ENCODE measurements around the gene RPP30.

The RPP30 gene

GRCh38 chr10:90916392-90917237 is 44.8 kb downstream of the RPP30 start:
- TF ChIP-seq, protein P1, sequence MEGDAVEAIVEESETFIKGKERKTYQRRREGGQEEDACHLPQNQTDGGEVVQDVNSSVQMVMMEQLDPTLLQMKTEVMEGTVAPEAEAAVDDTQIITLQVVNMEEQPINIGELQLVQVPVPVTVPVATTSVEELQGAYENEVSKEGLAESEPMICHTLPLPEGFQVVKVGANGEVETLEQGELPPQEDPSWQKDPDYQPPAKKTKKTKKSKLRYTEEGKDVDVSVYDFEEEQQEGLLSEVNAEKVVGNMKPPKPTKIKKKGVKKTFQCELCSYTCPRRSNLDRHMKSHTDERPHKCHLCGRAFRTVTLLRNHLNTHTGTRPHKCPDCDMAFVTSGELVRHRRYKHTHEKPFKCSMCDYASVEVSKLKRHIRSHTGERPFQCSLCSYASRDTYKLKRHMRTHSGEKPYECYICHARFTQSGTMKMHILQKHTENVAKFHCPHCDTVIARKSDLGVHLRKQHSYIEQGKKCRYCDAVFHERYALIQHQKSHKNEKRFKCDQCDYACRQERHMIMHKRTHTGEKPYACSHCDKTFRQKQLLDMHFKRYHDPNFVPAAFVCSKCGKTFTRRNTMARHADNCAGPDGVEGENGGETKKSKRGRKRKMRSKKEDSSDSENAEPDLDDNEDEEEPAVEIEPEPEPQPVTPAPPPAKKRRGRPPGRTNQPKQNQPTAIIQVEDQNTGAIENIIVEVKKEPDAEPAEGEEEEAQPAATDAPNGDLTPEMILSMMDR (conservative IDR thresholded peaks at IDR 0.05; ENCODE audit: low read depth, low read length), result no peak
- no peak overlapping the region for H3K4me3 ChIP-seq (ENCODE audit: low read depth, low read length)
- no peak for DNase-seq (ENCODE audit: low read depth)

DNA sequence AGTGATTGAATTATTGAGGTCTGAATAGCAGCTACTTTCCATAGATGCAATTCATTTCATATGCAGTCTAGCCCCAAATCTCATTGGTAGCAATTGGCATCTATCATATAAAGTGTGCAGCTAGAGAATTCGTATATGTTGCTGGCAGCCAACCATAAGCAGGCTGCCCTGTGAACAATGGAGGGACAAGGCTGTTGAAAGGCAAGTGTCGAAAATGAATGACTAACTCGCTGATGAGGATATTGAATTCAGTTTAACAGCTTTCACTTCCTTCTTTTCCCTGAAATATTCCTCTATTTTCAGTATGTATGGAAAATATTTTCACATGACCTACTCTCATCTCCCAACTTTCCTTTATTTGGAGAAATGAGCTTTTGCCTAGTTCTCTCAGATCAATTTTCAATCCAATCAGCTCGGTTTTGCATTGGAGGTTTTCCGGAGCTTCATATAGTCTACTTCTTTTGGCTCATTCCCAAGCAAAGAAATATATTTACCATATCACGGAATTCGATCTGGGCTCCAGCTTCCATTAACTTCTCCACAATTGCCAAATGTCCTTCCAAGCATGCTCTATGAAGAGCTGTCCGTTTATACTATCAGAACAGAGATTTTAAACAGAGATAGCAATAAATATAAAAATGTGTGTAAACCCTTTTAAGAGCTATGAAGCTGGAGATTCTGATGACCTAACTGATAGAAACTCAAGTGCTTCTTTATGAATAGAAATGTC is 45.6 kb downstream of the RPP30 start:
- TF ChIP-seq, protein P1 (conservative IDR thresholded peaks at IDR 0.05; ENCODE audit: low read depth, low read length), result no peak
- no peak overlapping the region for H3K4me3 ChIP-seq (ENCODE audit: low read depth, low read length)
- no peak for DNase-seq (ENCODE audit: low read depth)

DNA sequence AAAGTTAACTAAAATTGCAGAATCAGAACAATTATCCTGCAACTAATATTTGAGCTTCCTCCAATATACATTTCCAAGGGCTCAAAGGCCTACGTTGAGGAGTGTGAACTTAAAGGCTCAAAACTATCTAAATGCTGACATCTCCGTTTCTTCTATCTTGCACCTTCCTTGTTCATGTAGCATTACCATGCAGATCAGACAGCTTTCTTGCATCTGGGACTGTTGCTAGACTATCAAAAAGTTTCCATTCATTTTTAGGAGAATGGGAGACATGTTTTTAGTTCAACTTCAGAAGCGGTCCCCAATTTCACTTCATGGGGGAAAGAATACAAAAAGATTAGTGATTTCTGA is 46.2 kb downstream of the RPP30 start:
- H3K4me3 ChIP-seq (ENCODE audit: low read depth, low read length), result no peak overlapping the region
- no peak for DNase-seq (ENCODE audit: low read depth)
- TF ChIP-seq, protein P1 (conservative IDR thresholded peaks at IDR 0.05; ENCODE audit: low read depth, low read length), result no peak

- TF ChIP-seq, protein P1 (conservative IDR thresholded peaks at IDR 0.05; ENCODE audit: low read depth, low read length), result no peak
- DNase-seq (ENCODE audit: low read depth), result no peak
- H3K4me3 ChIP-seq (ENCODE audit: low read depth, low read length), result peak overlapping the region; percentile 19
Measured at GRCh38 chr10:90919683-90920574, 48.2 kb downstream of the RPP30 start.

DNA sequence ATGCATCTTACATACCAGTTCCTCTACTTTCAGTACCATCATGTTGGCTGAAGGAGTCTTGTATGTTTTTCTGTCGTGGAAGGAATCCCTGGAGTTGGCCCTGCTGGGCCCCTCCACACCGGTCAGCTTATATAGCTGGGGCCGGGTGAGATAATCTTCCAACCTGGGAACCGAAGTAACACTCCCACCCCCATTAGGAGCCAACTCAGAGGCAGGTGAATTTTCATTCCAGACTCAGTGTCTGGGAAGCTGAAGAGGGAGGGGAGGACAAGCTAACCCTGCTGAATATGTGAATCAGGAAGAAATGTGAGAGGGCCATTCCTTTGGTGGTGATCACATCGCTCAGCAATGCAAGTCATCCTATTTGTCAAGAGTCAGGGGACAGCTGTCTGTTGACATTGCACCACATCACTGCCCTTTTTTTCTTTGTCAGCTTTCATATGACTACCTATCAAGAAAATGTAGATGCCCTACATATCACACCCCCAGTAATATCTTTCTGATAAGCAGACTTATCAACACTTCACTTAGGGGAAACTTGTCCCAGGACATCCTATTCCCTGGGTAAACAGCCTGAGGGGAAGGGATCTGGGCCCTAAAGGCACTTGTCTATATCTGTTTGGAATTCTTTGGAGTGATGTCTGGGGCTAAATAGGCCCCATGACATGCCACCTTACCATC is 49.4 kb downstream of the RPP30 start, which contains the start of gene ANKRD1:
ANKRD1 (minus strand) TSS at position 102 of the 681 bp plus-strand sequence; CDS start at position 42, 60 bp downstream.
- peak within 1 kb of the TSS; percentile 19 for H3K4me3 ChIP-seq (ENCODE audit: low read depth, low read length)
- peak; percentile 92 for DNase-seq (ENCODE audit: low read depth)

More for the DNA sequence above, 49.4 kb downstream of the RPP30 start, which contains the start of gene ANKRD1:
- TF ChIP-seq, protein P1 (conservative IDR thresholded peaks at IDR 0.05; ENCODE audit: low read depth, low read length), result no peak
